ENCODE measurements around the gene LPP.
"Not testable (repeated sequence)": the region's sequence is repeated elsewhere in the genome, so short reads cannot be mapped to it uniquely, and the experiment has no call there.

LPP gene

GRCh38 chr3:188408831-188409230 lies 254.9 kb downstream of the LPP start:
- intact Hi-C loops (cut with DNase I) = no loop called here
- DNase-seq = peak in 2 of 10 donors; percentile 26 to 72

GRCh38 chr3:188411750-188412149 lies 257.8 kb downstream of the LPP start:
- DNase-seq = no peak
- intact Hi-C loops (cut with DNase I) = no loop called here

GRCh38 chr3:188415196-188415595 lies 261.2 kb downstream of the LPP start:
- DNase-seq = no peak
- intact Hi-C loops (cut with DNase I) = no loop called here

- intact Hi-C loops (cut with DNase I) = no loop called here
- DNase-seq = no peak
Observed at GRCh38 chr3:188416041-188416440, 262.1 kb downstream of the LPP start.

- no peak for DNase-seq
- intact Hi-C loops (cut with DNase I) = no loop called here
Observed at GRCh38 chr3:188417271-188417696, 263.3 kb downstream of the LPP start.

GRCh38 chr3:188417766-188418165 lies 263.8 kb downstream of the LPP start:
- intact Hi-C loops (cut with DNase I) = no loop called here
- no peak for DNase-seq

GRCh38 chr3:188421151-188421821 lies 267.3 kb downstream of the LPP start:
- intact Hi-C loops (cut with DNase I) = no loop called here
- no peak for DNase-seq

- intact Hi-C loops (cut with DNase I) = no loop called here
- DNase-seq = no peak
Observed at GRCh38 chr3:188421836-188422540, 268.0 kb downstream of the LPP start.

- intact Hi-C loops (cut with DNase I) = not testable (repeated sequence)
Observed at GRCh38 chr3:188427981-188428380, 274.0 kb downstream of the LPP start.

GRCh38 chr3:188431040-188431439 lies 277.1 kb downstream of the LPP start:
- intact Hi-C loops (cut with DNase I) = no loop called here
- no peak for DNase-seq

More at GRCh38 chr3:188427981-188428380, 274.0 kb downstream of the LPP start:
- not testable (repeated sequence) for DNase-seq

GRCh38 chr3:188431553-188431952 lies 277.6 kb downstream of the LPP start:
- no peak for DNase-seq
- intact Hi-C loops (cut with DNase I) = no loop called here

- intact Hi-C loops (cut with DNase I) = no loop called here
- no peak for DNase-seq
Observed at GRCh38 chr3:188432802-188433520, 279.0 kb downstream of the LPP start.

- intact Hi-C loops (cut with DNase I) = no loop called here
- no peak for DNase-seq
Observed at GRCh38 chr3:188433521-188434150, 279.7 kb downstream of the LPP start.

- DNase-seq = no peak
- intact Hi-C loops (cut with DNase I) = no loop called here
Observed at GRCh38 chr3:188434594-188434993, 280.6 kb downstream of the LPP start.

GRCh38 chr3:188435266-188435665 lies 281.3 kb downstream of the LPP start:
- DNase-seq = no peak

GRCh38 chr3:188437926-188438325 lies 284.0 kb downstream of the LPP start:
- no peak for DNase-seq
- intact Hi-C loops (cut with DNase I) = no loop called here

More at GRCh38 chr3:188435266-188435665, 281.3 kb downstream of the LPP start:
- intact Hi-C loops (cut with DNase I) = no loop called here

- no peak for DNase-seq
- intact Hi-C loops (cut with DNase I) = no loop called here
Observed at GRCh38 chr3:188439080-188439479, 285.1 kb downstream of the LPP start.

- DNase-seq = no peak
- intact Hi-C loops (cut with DNase I) = no loop called here
Observed at GRCh38 chr3:188440340-188440972, 286.5 kb downstream of the LPP start.

GRCh38 chr3:188442430-188442829 lies 288.5 kb downstream of the LPP start:
- intact Hi-C loops (cut with DNase I) = no loop called here
- no peak for DNase-seq

- DNase-seq; intact Hi-C loops (cut with DNase I): not testable (repeated sequence)
Observed at GRCh38 chr3:188445175-188445574, 291.2 kb downstream of the LPP start.

All from posterior cingulate gyrus (tissue), 11 donors.